RWPE2 (cell line): ENCODE measurements around the gene NEDD4L.

Source experiments
- ATAC-seq: fragments of 200-7000 bp; cut with Tn5 transposase; 3 replicates; pipeline ENCODE4 v1.9.1; 2021; ENCODE audit warnings: low read depth
- DNase-seq: peaks from one replicate; pipeline ENCODE4 v3.0.0-alpha.2; 2020; ENCODE audit warnings: low spot score
- H3K27ac ChIP-seq: fragments of 450-650 bp; 2 replicates; pipeline ENCODE4 v1.5.1; 2017; ENCODE audit warnings: mild to moderate bottlenecking; ENCODE audit not compliant: poor library complexity, severe bottlenecking
- H3K27me3 ChIP-seq: fragments of 250-450 bp; sonication (Bioruptor Pico); 2 replicates; pipeline ENCODE4 v1.5.1; 2021; ENCODE audit warnings: mild to moderate bottlenecking, moderate library complexity; ENCODE audit not compliant: insufficient read depth, poor library complexity, severe bottlenecking
- H3K36me3 ChIP-seq: fragments of 250-450 bp; sonication (Bioruptor Pico); 2 replicates; pipeline ENCODE4 v1.5.1; 2020; ENCODE audit warnings: low read depth, mild to moderate bottlenecking, moderate library complexity
- H3K4me1 ChIP-seq: fragments of 250-450 bp; sonication (Bioruptor Pico); 2 replicates; pipeline ENCODE4 v1.5.1; 2021; ENCODE audit warnings: mild to moderate bottlenecking, moderate library complexity; ENCODE audit not compliant: insufficient read depth, poor library complexity, severe bottlenecking
- H3K4me3 ChIP-seq: fragments of 250-450 bp; sonication (Bioruptor Pico); 2 replicates; pipeline ENCODE4 v1.5.1; 2021; ENCODE audit warnings: mild to moderate bottlenecking, moderate library complexity; ENCODE audit not compliant: severe bottlenecking
- H3K9me3 ChIP-seq: fragments of 250-450 bp; sonication (Bioruptor Pico); 2 replicates; pipeline ENCODE4 v1.5.1; 2021; ENCODE audit warnings: mild to moderate bottlenecking, moderate library complexity; ENCODE audit not compliant: severe bottlenecking
- CTCF ChIP-seq: fragments of 450-650 bp; IDR thresholded peaks from one replicate; pipeline ENCODE4 v1.5.1; 2017; ENCODE audit warnings: mild to moderate bottlenecking, moderate library complexity; ENCODE audit not compliant: poor library complexity, severe bottlenecking

Gene NEDD4L

DNA sequence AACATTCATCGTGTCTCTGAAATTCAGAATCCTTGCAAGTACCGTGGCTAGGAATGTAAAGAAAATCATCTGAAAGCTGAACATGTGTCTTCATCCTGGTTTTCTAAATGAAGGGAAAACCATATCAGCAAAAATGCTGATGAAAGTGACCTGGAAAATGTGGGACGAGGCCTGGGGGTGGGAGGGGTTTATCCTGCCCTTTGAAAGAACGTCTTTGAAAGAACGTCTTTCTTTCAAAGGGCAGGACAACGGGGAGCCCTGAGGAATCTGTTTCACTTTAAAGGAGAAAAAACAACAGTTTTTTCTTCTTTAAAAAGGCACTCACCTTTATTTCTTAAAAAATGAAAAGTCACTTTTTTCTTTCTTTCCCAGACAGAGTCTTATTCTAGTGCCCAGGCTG lies 399.6 kb downstream of the NEDD4L start:
- Histone ChIP-seq H3K36me3 (no peaks in the 10 kb centered on the region), H3K4me3 (no peak overlapping the region), H3K27ac (no peak overlapping the region), H3K27me3 (no peaks in the 10 kb centered on the region), H3K9me3 (no peaks in the 10 kb centered on the region), H3K4me1 (no peaks in the 10 kb centered on the region)
- no peak for DNase-seq
- no peak for ATAC-seq
- TF ChIP-seq CTCF = no peak

DNA sequence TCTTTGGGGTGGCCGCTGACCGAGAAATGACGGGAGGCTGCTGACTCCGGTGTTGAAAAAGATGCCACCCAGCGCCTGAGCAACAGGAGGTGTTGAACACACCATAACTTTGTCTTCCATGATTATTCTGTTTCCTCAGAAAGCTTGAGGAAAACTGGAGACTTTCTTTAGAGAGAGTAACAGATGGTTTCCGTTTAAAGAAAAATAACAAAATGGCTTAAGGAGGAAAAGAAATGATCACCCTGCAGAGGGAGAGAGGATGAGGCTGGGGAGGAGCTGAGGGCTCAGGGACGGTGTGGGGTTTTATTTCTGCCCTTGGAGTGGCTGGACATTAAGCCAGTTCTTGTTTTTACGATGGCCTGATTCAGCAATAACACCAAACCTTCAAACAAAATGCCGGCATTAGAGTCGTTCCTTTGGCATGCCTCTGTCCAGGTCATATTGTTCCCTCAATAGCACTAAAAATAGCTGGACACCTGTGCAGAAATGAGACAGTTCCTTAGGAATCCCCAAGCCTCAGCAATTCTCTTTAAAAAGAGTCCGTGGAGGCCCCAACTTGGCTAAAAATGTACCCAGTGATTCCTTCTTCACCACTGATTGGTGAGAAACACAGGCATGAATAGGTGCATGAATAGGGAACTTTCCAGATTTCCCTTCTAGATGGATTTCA lies 402.5 kb downstream of the NEDD4L start:
- no peaks in the 10 kb centered on the region for H3K9me3 ChIP-seq
- ATAC-seq (no peak), DNase-seq (no peak)
- H3K27ac ChIP-seq = no peak overlapping the region
- no peak overlapping the region for H3K4me3 ChIP-seq
- TF ChIP-seq CTCF = no peak
- H3K27me3 ChIP-seq = no peaks in the 10 kb centered on the region
- H3K4me1 ChIP-seq = no peaks in the 10 kb centered on the region
- no peaks in the 10 kb centered on the region for H3K36me3 ChIP-seq

GRCh38 chr18:58447402-58448095 lies 403.5 kb downstream of the NEDD4L start:
- H3K27me3 ChIP-seq = no peaks in the 10 kb centered on the region
- TF ChIP-seq CTCF = no peak
- no peak overlapping the region for H3K27ac ChIP-seq
- ATAC-seq (no peak), DNase-seq (no peak)
- H3K4me3 ChIP-seq = no peak overlapping the region
- H3K9me3 ChIP-seq = no peaks in the 10 kb centered on the region
- H3K36me3 ChIP-seq = no peaks in the 10 kb centered on the region
- H3K4me1 ChIP-seq = no peaks in the 10 kb centered on the region

GRCh38 chr18:58449464-58449863 lies 405.4 kb downstream of the NEDD4L start:
- no peak for TF ChIP-seq CTCF
- Histone ChIP-seq H3K4me3 (no peak overlapping the region), H3K36me3 (no peaks in the 10 kb centered on the region), H3K9me3 (no peaks in the 10 kb centered on the region), H3K27me3 (no peaks in the 10 kb centered on the region), H3K27ac (no peak overlapping the region), H3K4me1 (no peaks in the 10 kb centered on the region)
- ATAC-seq (peak; percentile 42; the same call in 1 of the 3 replicates), DNase-seq (no peak)
